Keratinocyte (primary cell): ENCODE results near the gene HS3ST2.

Experiments
- CTCF ChIP-seq, 3 experiments: IDR thresholded peaks in 1 of 3; conservative IDR thresholded peaks in 1 of 3; optimal IDR thresholded peaks in 1 of 3; 2 replicates in 2 of 3; 3 replicates in 1 of 3; pipeline versions ENCODE3 to v1.5.1; 2011; ENCODE audit warnings: low read length in 3 of 3, mild to moderate bottlenecking in 3 of 3, moderate library complexity in 2 of 3, control low read depth in 1 of 3, inconsistent platforms in 1 of 3; ENCODE audit not compliant: insufficient read depth in 2 of 3; ENCODE audit errors: extremely low read depth in 1 of 3
- EZH2 ChIP-seq: IDR thresholded peaks from one replicate; pipeline ENCODE4 v1.6.1; 2012; ENCODE audit warnings: inconsistent platforms, mild to moderate bottlenecking, low read length, moderate library complexity

DNA sequence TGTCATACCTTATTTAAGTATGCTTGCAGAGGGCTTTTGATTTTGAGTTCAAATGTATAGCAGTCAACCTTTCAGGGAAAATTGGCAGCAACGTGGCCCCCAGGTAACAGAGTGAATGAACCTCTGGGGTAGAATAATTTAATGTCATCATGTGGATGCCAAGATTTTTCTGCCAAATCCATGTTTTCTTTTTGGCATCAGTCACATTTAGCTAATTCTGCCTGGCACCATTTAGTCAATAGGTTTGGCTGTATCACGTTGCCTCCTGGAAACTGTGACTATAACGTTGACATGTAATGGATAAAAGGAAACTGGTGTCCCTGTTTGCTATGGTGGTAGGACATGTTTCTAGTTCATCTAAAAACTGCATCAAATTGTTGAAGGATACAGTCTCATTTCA is 115.5 kb downstream of the HS3ST2 start:
- no peak for TF ChIP-seq EZH2
- TF ChIP-seq CTCF (optimal IDR thresholded peaks at IDR 0.05 in 1 of 3, IDR thresholded peaks at IDR 0.05 in 1 of 3, conservative IDR thresholded peaks at IDR 0.05 in 1 of 3; ENCODE audit: extremely low read depth in 1 of 3, insufficient read depth in 2 of 3, low read length in 3 of 3): no peak
